ENCODE results near the gene PBLD. TPM values are rescaled to one million over a fixed set of nuclear protein-coding genes. Genes with fewer than 3 reads are reported as not detected.
"Not testable (repeated sequence)": the region's sequence is repeated elsewhere in the genome, so short reads cannot be mapped to it uniquely, and the experiment has no call there.

PBLD gene
- total RNA-seq, 2 donors from 2014 or later = 2.7 to 4.5 TPM

- Histone ChIP-seq H3K27me3 (no peaks in the 10 kb centered on the region), H3K9me3 (no peaks in the 10 kb centered on the region), H3K4me1 (no peaks in the 10 kb centered on the region), H3K4me3 (no peak overlapping the region), H3K27ac (no peak overlapping the region), H3K36me3 (no peaks in the 10 kb centered on the region)
- no peak for DNase-seq (ENCODE audit: low spot score)
- TF ChIP-seq CTCF (IDR thresholded peaks at IDR 0.05) = no peak
These were observed 52.0 kb downstream of the PBLD start for GRCh38 chr10:68280758-68281157.

- H3K36me3 ChIP-seq; DNase-seq (ENCODE audit: low spot score); H3K4me3 ChIP-seq: not testable (repeated sequence)
These were observed 53.6 kb downstream of the PBLD start for GRCh38 chr10:68278906-68279753.

DNA sequence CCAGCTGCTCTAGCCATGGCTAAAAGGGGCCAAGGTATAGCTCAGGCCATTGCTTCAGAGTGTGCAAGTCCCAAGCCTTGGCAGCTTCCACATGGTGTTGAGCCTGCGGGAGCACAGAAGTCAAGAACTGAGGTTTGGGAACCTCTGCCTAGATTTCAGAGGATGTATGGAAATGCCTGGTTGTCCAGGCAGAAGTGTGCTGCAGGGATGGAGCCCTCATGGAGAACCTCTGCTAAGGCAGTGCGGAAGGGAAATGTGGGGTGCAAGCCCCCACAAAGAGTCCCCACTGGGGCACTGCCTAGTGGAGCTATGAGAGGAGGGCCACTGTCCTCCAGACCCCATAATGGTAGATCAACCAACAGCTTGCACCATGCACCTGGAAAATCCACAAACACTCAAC lies 54.9 kb downstream of the PBLD start:
- not testable (repeated sequence) for H3K36me3 ChIP-seq; H3K4me3 ChIP-seq; H3K27ac ChIP-seq; DNase-seq (ENCODE audit: low spot score); H3K4me1 ChIP-seq; H3K9me3 ChIP-seq; H3K27me3 ChIP-seq

More at GRCh38 chr10:68278906-68279753, 53.6 kb downstream of the PBLD start:
- H3K27ac ChIP-seq, H3K4me1 ChIP-seq, H3K27me3 ChIP-seq, H3K9me3 ChIP-seq: not testable (repeated sequence)

DNA sequence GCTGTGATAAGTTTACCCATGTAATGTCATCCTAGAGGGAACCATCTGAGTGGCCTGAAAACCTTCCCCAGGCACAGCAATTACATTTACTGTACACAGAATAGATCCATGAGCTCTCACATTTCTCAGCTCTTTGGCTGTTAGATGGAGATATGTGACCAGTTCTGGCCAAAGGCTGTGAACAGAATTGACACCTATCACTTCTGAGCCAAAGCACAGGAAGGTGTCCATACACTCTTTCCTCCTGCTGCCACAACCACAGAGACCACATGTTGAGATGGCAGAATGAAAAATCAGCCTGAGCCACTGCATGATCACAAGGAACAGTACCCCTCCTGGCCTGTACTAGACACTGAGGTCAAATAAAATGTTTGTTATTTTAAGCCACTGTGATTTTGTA lies 56.5 kb downstream of the PBLD start:
- Histone ChIP-seq H3K9me3 (no peaks in the 10 kb centered on the region), H3K27ac (no peak overlapping the region), H3K27me3 (no peaks in the 10 kb centered on the region), H3K4me1 (no peaks in the 10 kb centered on the region), H3K4me3 (no peak overlapping the region), H3K36me3 (no peaks in the 10 kb centered on the region)
- no peak for TF ChIP-seq CTCF (IDR thresholded peaks at IDR 0.05)
- DNase-seq (ENCODE audit: low spot score) = no peak

- DNase-seq (ENCODE audit: low spot score) = no peak
- H3K4me3 ChIP-seq = no peak overlapping the region
- H3K27me3 ChIP-seq = no peaks in the 10 kb centered on the region
- H3K27ac ChIP-seq = no peak overlapping the region
- no peaks in the 10 kb centered on the region for H3K36me3 ChIP-seq
- H3K4me1 ChIP-seq = no peaks in the 10 kb centered on the region
- no peak for TF ChIP-seq CTCF (IDR thresholded peaks at IDR 0.05)
- no peaks in the 10 kb centered on the region for H3K9me3 ChIP-seq
These were observed 57.1 kb downstream of the PBLD start for GRCh38 chr10:68275600-68276126.

DNA sequence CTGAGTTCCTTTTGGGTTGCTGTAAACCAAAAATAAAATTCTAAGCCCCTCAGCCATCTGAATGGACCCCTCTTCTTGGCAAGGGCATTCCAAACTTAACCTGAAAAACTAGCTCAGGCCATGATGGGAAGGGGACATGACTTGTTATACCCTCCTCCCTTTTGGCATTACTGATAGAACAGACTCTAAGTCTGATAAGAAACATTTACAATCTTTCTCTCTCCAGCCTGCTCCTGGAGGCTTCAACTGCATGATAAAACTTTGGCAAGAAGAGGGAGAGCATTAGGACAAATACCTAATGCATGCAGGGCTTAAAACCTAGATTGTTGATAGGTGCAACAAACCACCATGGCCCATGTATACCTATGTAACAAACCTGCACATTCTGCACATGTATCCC lies 59.9 kb downstream of the PBLD start:
- DNase-seq (ENCODE audit: low spot score) = no peak
- no peaks in the 10 kb centered on the region for H3K4me1 ChIP-seq
- TF ChIP-seq CTCF (IDR thresholded peaks at IDR 0.05) = no peak

More for the DNA sequence above, 59.9 kb downstream of the PBLD start:
- Histone ChIP-seq H3K4me3 (no peak overlapping the region), H3K9me3 (no peaks in the 10 kb centered on the region), H3K27ac (no peak overlapping the region), H3K36me3 (no peaks in the 10 kb centered on the region), H3K27me3 (no peaks in the 10 kb centered on the region)

All from right atrium auricular region (tissue), 2 donors.